PC-9 (cell line): ENCODE results near the gene B3GAT1. TPM values are rescaled to one million over a fixed set of nuclear protein-coding genes. Genes with fewer than 3 reads are reported as not detected.

Source experiments
- BruUV-seq: library from RNA; stranded (reverse); fragments of 400-500 nt; replicated peaks from 2 replicates; lab custom pipeline; 2021; lab: Mats Ljungman, UMichigan
- CTCF ChIA-PET: fragments of 300-600 bp; sonication (Branson Sonifier 250); formaldehyde crosslinking; loops from one replicate; lab custom pipeline; 2022; ENCODE audit warnings: antibody characterized with exemption; lab: Charles Lee
- POLR2A ChIA-PET: fragments of 300-600 bp; sonication (Branson Sonifier 250); formaldehyde crosslinking; loops from one replicate; lab custom pipeline; 2022; ENCODE audit warnings: antibody characterized with exemption; ENCODE audit not compliant: unreplicated experiment; lab: Charles Lee
- DNase-seq, 2 experiments: peaks; one replicate each; pipeline versions ENCODE4 v3.0.0 to v3.0.0-alpha.2; 2015 to 2022; ENCODE audit warnings: mixed read lengths in 1 of 2
- H2AFZ ChIP-seq: fragments of 200-600 bp; sonication (generic); 2 replicates; pipeline ENCODE4 v1.8.1; 2017; ENCODE audit warnings: antibody characterized with exemption
- H3F3A ChIP-seq: fragments of 200-600 bp; sonication (generic); 2 replicates; pipeline ENCODE4 v1.8.1; 2017; ENCODE audit warnings: antibody characterized with exemption, mild to moderate bottlenecking, low read depth; ENCODE audit not compliant: insufficient read depth
- H3K27ac ChIP-seq: fragments of 200-600 bp; sonication (generic); 2 replicates; pipeline ENCODE4 v1.6.1; 2016; ENCODE audit warnings: mixed run types
- H3K27me3 ChIP-seq: fragments of 200-600 bp; sonication (generic); 2 replicates; pipeline ENCODE4 v1.6.1; 2016; ENCODE audit warnings: low read depth, mixed run types; ENCODE audit not compliant: insufficient read depth
- H3K36me3 ChIP-seq: fragments of 200-600 bp; sonication (generic); 2 replicates; pipeline ENCODE4 v1.6.1; 2016; ENCODE audit warnings: low read depth, mixed run types
- H3K4me1 ChIP-seq: fragments of 200-600 bp; sonication (generic); replicated peaks from 2 replicates; pipeline ENCODE4 v1.6.1; 2016; ENCODE audit warnings: mixed run types; ENCODE audit not compliant: insufficient read depth
- H3K4me2 ChIP-seq: fragments of 200-600 bp; sonication (generic); 2 replicates; pipeline ENCODE4 v1.6.1; 2017; ENCODE audit warnings: mixed run types
- H3K4me3 ChIP-seq: fragments of 200-600 bp; sonication (generic); 2 replicates; pipeline ENCODE4 v1.6.1; 2016; ENCODE audit warnings: mixed run types
- H3K79me2 ChIP-seq: fragments of 200-600 bp; sonication (generic); 2 replicates; pipeline ENCODE4 v1.6.1; 2017; ENCODE audit warnings: low read depth, mixed run types
- H3K9me2 ChIP-seq: fragments of 200-600 bp; sonication (generic); 2 replicates; pipeline ENCODE4 v1.8.1; 2017; ENCODE audit warnings: mild to moderate bottlenecking; ENCODE audit not compliant: insufficient read depth
- H3K9me3 ChIP-seq: fragments of 200-600 bp; sonication (generic); 2 replicates; pipeline ENCODE4 v1.8.1; 2016; ENCODE audit warnings: low read depth; ENCODE audit not compliant: insufficient read depth
- H4K20me1 ChIP-seq: fragments of 200-600 bp; sonication (generic); 2 replicates; pipeline ENCODE4 v1.8.1; 2017; ENCODE audit not compliant: insufficient read depth
- EZH2 ChIP-seq: fragments of 200-600 bp; sonication (generic); IDR thresholded peaks from 2 replicates; pipeline ENCODE4 v1.8.0; 2017; ENCODE audit warnings: antibody characterized with exemption, low read depth
- intact Hi-C: fragments of 100-400 bp; cut with micrococcal nuclease; formaldehyde crosslinking; loops from one replicate; pipeline ENCODE4 v1.10.0; 2022; ENCODE audit not compliant: unreplicated experiment
- total RNA-seq: library from RNA; stranded (reverse); gene quantifications from 2 replicates; pipeline ENCODE4 v1.2.3, GENCODE V29; 2021
- TF ChIP-seq, protein P1 (sequence below): fragments of 200-600 bp; sonication (generic); conservative IDR thresholded peaks from 2 replicates; pipeline ENCODE4 v1.6.1; 2017; ENCODE audit warnings: mixed run types, antibody characterized with exemption, mild to moderate bottlenecking, moderate library complexity

The B3GAT1 gene
- total RNA-seq, 1 experiment from 2014 or later = not detected

DNA sequence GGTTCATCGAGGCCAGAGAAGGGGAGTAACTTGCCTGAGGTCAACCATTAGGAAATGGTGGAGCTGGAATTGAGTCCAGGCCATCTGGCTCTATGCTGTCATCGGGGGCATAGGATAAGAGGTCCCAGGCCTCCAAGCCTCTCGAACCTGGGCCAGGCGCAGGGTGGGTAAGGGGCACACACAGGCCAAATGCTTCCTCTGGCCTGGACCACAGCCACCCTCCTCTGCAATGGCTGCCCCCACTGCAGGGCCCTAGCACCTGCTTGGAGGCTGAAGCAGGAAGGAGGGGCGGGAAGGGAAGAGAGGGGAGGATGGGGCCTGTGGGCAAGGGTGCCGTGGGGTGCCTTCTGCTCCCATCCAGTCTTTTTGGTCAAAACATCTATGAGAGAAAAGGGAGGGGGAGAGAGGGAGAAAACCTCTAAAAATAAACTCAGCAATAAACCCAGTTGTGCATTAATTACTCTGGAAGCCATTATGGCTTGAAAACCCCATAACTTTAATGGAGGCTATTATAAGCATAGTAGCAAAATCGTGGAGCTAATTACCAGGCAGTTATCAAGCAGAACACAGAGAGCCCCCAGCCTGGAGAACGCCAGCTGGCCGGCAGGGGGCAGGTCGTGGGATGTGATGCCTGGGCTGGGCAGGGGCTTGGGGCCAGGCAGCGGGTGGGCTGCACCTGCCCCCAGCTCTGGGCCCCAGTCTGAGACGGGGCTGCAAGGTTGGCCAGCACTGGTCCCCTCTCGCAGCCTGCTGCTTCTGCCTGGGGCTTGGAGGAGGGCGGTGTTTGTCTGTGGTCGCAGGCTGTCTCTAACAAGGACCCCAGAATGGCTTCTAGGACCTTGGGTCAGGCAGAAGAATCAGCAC, 21.1 kb downstream of the B3GAT1 start:
- H3K4me2 ChIP-seq = no peak overlapping the region
- H3K4me3 ChIP-seq = no peak overlapping the region
- CTCF ChIA-PET = no interaction called here
- no peaks in the 10 kb centered on the region for H3K79me2 ChIP-seq
- peaks cover 97% of the 10 kb centered on the region for H3K27me3 ChIP-seq
- H3K9me2 ChIP-seq = no peaks in the 10 kb centered on the region
- no peak overlapping the region for H2AFZ ChIP-seq
- no peaks in the 10 kb centered on the region for H3K4me1 ChIP-seq
- POLR2A ChIA-PET = no interaction called here
- H3K27ac ChIP-seq = no peak overlapping the region
- H3F3A ChIP-seq = no peaks in the 10 kb centered on the region
- TF ChIP-seq EZH2 = no peak
- TF ChIP-seq, protein P1, sequence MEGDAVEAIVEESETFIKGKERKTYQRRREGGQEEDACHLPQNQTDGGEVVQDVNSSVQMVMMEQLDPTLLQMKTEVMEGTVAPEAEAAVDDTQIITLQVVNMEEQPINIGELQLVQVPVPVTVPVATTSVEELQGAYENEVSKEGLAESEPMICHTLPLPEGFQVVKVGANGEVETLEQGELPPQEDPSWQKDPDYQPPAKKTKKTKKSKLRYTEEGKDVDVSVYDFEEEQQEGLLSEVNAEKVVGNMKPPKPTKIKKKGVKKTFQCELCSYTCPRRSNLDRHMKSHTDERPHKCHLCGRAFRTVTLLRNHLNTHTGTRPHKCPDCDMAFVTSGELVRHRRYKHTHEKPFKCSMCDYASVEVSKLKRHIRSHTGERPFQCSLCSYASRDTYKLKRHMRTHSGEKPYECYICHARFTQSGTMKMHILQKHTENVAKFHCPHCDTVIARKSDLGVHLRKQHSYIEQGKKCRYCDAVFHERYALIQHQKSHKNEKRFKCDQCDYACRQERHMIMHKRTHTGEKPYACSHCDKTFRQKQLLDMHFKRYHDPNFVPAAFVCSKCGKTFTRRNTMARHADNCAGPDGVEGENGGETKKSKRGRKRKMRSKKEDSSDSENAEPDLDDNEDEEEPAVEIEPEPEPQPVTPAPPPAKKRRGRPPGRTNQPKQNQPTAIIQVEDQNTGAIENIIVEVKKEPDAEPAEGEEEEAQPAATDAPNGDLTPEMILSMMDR = 0 out of 2 replicates have a peak, but pooled peaks have one; percentile 28
- H3K9me3 ChIP-seq = no peaks in the 10 kb centered on the region
- H3K36me3 ChIP-seq = no peaks in the 10 kb centered on the region
- intact Hi-C loops = no loop called here
- no TSS peak for BruUV-seq
- DNase-seq = no peak
- H4K20me1 ChIP-seq = no peaks in the 10 kb centered on the region; the same call in 1 of the 2 replicates

DNA sequence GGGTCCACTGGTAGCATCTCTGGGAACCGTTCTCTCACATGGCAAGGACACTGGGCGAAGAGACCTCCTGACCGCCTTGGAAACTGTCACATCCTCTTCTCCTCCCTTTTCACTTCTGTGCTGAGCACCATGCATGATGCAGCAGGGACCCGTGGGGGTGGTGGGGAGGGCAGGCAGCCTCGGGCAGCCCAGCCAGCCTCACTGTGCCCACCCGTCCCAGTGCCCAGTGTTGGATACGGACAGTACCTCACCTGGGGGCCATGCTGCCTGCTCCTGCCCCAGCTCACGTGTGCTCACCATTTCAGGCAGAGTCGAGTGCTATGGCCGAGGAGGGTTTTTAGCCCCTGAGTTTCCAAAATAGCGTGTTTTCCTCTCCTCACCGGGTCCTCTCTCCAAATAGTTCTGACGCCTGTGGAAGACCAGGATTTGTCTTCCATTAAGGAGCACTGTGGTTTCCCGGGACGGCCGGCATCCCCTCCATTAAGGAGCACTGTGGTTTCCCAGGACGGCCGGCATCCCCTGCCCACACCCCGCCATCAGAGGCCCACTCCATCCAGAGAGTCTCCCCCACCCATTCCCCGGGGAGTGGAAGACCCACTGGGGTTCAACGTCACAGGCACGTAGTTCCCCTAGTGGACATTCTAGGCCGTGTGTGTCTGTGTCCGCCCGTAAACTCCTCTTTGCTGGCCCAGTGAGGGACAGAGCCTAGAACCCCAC, 22.4 kb downstream of the B3GAT1 start:
- BruUV-seq = no TSS peak
- no peak overlapping the region for H3K4me3 ChIP-seq
- H3K36me3 ChIP-seq = no peaks in the 10 kb centered on the region
- no peaks in the 10 kb centered on the region; the same call in 1 of the 2 replicates for H4K20me1 ChIP-seq
- no peaks in the 10 kb centered on the region for H3K4me1 ChIP-seq
- ChIA-PET POLR2A (no interaction called here), CTCF (no interaction called here)
- no peak overlapping the region for H3K4me2 ChIP-seq
- no peaks in the 10 kb centered on the region for H3K79me2 ChIP-seq
- no peak overlapping the region for H3K27ac ChIP-seq
- TF ChIP-seq, protein P1 = no peak
- TF ChIP-seq EZH2 = no peak
- H3K9me2 ChIP-seq = no peaks in the 10 kb centered on the region
- no peak for DNase-seq
- intact Hi-C loops = no loop called here
- H2AFZ ChIP-seq = no peak overlapping the region
- peaks cover 94% of the 10 kb centered on the region for H3K27me3 ChIP-seq
- no peaks in the 10 kb centered on the region for H3F3A ChIP-seq
- H3K9me3 ChIP-seq = no peaks in the 10 kb centered on the region

DNA sequence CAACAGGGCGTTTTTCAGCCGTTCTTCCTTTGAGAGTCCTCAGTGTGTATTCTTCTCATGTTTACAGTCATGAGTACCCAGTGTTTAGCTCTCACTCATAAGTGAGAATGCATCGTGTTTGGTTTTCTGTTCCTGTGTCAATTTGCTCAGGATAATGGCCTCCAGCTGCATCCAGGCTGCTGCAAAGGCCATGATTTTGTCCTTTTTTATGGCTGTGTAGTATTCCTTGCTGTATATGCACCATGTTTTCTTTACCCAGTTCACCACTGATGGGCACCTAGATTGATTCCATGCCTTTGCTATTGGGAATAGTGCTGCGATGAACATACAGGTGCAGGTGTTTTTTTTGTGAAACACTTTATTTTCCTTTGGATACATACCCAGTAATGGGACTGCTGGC, 23.5 kb downstream of the B3GAT1 start:
- no peak for DNase-seq
- H3K27me3 ChIP-seq = peaks cover 88% of the 10 kb centered on the region
- no TSS peak for BruUV-seq
- H3K79me2 ChIP-seq = no peaks in the 10 kb centered on the region
- H3K4me3 ChIP-seq = no peak overlapping the region
- no peaks in the 10 kb centered on the region for H3K9me2 ChIP-seq
- H3K36me3 ChIP-seq = no peaks in the 10 kb centered on the region
- ChIA-PET POLR2A (interaction anchor here (0.7 kb wide), 1 partner anchor 64 kb away, joined by 4 read pairs; no protein-coding TSS in a partner anchor), CTCF (no interaction called here)
- no peaks in the 10 kb centered on the region; the same call in 1 of the 2 replicates for H4K20me1 ChIP-seq
- H3K27ac ChIP-seq = no peak overlapping the region
- H2AFZ ChIP-seq = no peak overlapping the region
- no peaks in the 10 kb centered on the region for H3F3A ChIP-seq
- no peaks in the 10 kb centered on the region for H3K4me1 ChIP-seq
- no peak for TF ChIP-seq EZH2
- TF ChIP-seq, protein P1 = no peak
- H3K4me2 ChIP-seq = no peak overlapping the region
- no peaks in the 10 kb centered on the region for H3K9me3 ChIP-seq
- intact Hi-C loops = no loop called here
